Neural cell (in vitro differentiated cells): ENCODE measurements around the gene SETD1A. TPM values are rescaled to one million over a fixed set of nuclear protein-coding genes. Genes with fewer than 3 reads are reported as not detected.

Experiments
- H2AFZ ChIP-seq: fragments of 200-600, 300-800 bp; sonication (generic), shearing (Covaris generic); 2 replicates; pipeline ENCODE4 v1.6.0; 2014; ENCODE audit warnings: low read depth, mild to moderate bottlenecking, antibody characterized with exemption, low read length, moderate library complexity
- H3F3A ChIP-seq: fragments of 200-600 bp; shearing (Covaris generic); 2 replicates; pipeline ENCODE4 v1.6.1; 2016; ENCODE audit warnings: mild to moderate bottlenecking, moderate library complexity, mixed read lengths, antibody characterized with exemption, low read length; ENCODE audit not compliant: insufficient read depth, poor library complexity, severe bottlenecking
- H3K27ac ChIP-seq: fragments of 200-600, 300-800 bp; sonication (generic), shearing (Covaris generic); 2 replicates; pipeline ENCODE4 v1.5.1; 2014; ENCODE audit warnings: mild to moderate bottlenecking, low read length, moderate library complexity
- H3K27me3 ChIP-seq: fragments of 300-800, 200-600 bp; sonication (generic), shearing (Covaris generic); 2 replicates; pipeline ENCODE4 v1.6.0; 2014; ENCODE audit warnings: mild to moderate bottlenecking, low read depth, low read length, moderate library complexity; ENCODE audit not compliant: insufficient read depth
- H3K36me3 ChIP-seq: fragments of 300-800, 200-600 bp; sonication (generic), shearing (Covaris generic); 2 replicates; pipeline ENCODE4 v1.5.1; 2014; ENCODE audit warnings: mild to moderate bottlenecking, antibody characterized with exemption, low read length, moderate library complexity; ENCODE audit not compliant: insufficient read depth
- H3K4me2 ChIP-seq: fragments of 300-800, 200-600 bp; sonication (generic), shearing (Covaris generic); 2 replicates; pipeline ENCODE4 v1.6.0; 2014; ENCODE audit warnings: mild to moderate bottlenecking, low read length
- H3K4me3 ChIP-seq: fragments of 300-800, 200-600 bp; sonication (generic), shearing (Covaris generic); 2 replicates; pipeline ENCODE4 v1.5.1; 2014; ENCODE audit warnings: mild to moderate bottlenecking, low read length, moderate library complexity
- H3K79me2 ChIP-seq: fragments of 200-600 bp; shearing (Covaris generic); replicated peaks from 2 replicates; pipeline ENCODE4 v1.6.0; 2014; ENCODE audit warnings: mild to moderate bottlenecking, low read length, moderate library complexity; ENCODE audit not compliant: insufficient read depth
- H3K9ac ChIP-seq: fragments of 300-800, 200-600 bp; sonication (generic), shearing (Covaris generic); 2 replicates; pipeline ENCODE4 v1.6.1; 2016; ENCODE audit warnings: mild to moderate bottlenecking, low read length, mixed read lengths
- H3K9me2 ChIP-seq: fragments of 200-600 bp; shearing (Covaris generic); 2 replicates; pipeline ENCODE4 v1.6.1; 2016; ENCODE audit warnings: mild to moderate bottlenecking, low read length, mixed read lengths; ENCODE audit not compliant: insufficient read depth
- H3K9me3 ChIP-seq: fragments of 200-600, 300-800 bp; sonication (generic), shearing (Covaris generic); 2 replicates; pipeline ENCODE4 v1.6.1; 2016; ENCODE audit warnings: mild to moderate bottlenecking, mixed run types, low read length, moderate library complexity, mixed read lengths
- H4K20me1 ChIP-seq: fragments of 200-600 bp; shearing (Covaris generic); 2 replicates; pipeline ENCODE4 v1.6.1; 2016; ENCODE audit warnings: mild to moderate bottlenecking, mixed run types; ENCODE audit not compliant: insufficient read depth
- EP300 ChIP-seq: fragments of 450-650 bp; conservative IDR thresholded peaks from 2 replicates; pipeline ENCODE4 v1.6.1; 2014; ENCODE audit warnings: antibody characterized with exemption, mild to moderate bottlenecking, moderate library complexity; ENCODE audit not compliant: poor library complexity, severe bottlenecking
- EZH2 ChIP-seq: fragments of 200-600, 300-800 bp; shearing (Covaris generic), sonication (generic); IDR thresholded peaks from 2 replicates; pipeline ENCODE4 v1.6.1; 2014; ENCODE audit warnings: antibody characterized with exemption, low read length, borderline replicate concordance, mild to moderate bottlenecking; ENCODE audit not compliant: insufficient read depth, poor library complexity, severe bottlenecking
- MXI1 ChIP-seq: fragments of 450-650 bp; conservative IDR thresholded peaks from 2 replicates; pipeline ENCODE4 v1.6.1; 2014; ENCODE audit warnings: antibody characterized with exemption, mild to moderate bottlenecking; ENCODE audit not compliant: poor library complexity, severe bottlenecking
- POLR2AphosphoS5 ChIP-seq: IDR thresholded peaks from 2 replicates; pipeline ENCODE4 v1.6.1; 2012
- RAD21 ChIP-seq: fragments of 450-650 bp; conservative IDR thresholded peaks from 2 replicates; pipeline ENCODE4 v1.6.1; 2014; ENCODE audit warnings: antibody characterized with exemption, mild to moderate bottlenecking, moderate library complexity
- SMC3 ChIP-seq: fragments of 450-650 bp; conservative IDR thresholded peaks from 2 replicates; pipeline ENCODE4 v1.6.1; 2014; ENCODE audit warnings: antibody characterized with exemption, mild to moderate bottlenecking, moderate library complexity; ENCODE audit not compliant: poor library complexity
- TAF1 ChIP-seq: IDR thresholded peaks from 2 replicates; pipeline ENCODE4 v1.6.1; 2012; ENCODE audit warnings: low read depth
- polyA plus RNA-seq: library from polyadenylated mRNA; depleted of rRNA; stranded (reverse); fragments of >200 nt; gene quantifications from 2 replicates; pipeline ENCODE4 v1.2.3, GENCODE V29; 2014
- TF ChIP-seq, protein P1 (sequence below): IDR thresholded peaks from 2 replicates; pipeline ENCODE4 v1.6.1; 2012; ENCODE audit warnings: borderline replicate concordance
- TF ChIP-seq, protein P2 (sequence below): fragments of 450-650 bp; IDR thresholded peaks from 2 replicates; pipeline ENCODE4 v1.5.1; 2014; ENCODE audit warnings: antibody characterized with exemption, mild to moderate bottlenecking, moderate library complexity; ENCODE audit not compliant: poor library complexity, severe bottlenecking

The SETD1A gene
- polyA plus RNA-seq, 1 donor from 2014 or later: 1.4 TPM

- TF ChIP-seq POLR2AphosphoS5: no peak
- no peak for TF ChIP-seq TAF1
- TF ChIP-seq SMC3: no peak
- TF ChIP-seq, protein P1, sequence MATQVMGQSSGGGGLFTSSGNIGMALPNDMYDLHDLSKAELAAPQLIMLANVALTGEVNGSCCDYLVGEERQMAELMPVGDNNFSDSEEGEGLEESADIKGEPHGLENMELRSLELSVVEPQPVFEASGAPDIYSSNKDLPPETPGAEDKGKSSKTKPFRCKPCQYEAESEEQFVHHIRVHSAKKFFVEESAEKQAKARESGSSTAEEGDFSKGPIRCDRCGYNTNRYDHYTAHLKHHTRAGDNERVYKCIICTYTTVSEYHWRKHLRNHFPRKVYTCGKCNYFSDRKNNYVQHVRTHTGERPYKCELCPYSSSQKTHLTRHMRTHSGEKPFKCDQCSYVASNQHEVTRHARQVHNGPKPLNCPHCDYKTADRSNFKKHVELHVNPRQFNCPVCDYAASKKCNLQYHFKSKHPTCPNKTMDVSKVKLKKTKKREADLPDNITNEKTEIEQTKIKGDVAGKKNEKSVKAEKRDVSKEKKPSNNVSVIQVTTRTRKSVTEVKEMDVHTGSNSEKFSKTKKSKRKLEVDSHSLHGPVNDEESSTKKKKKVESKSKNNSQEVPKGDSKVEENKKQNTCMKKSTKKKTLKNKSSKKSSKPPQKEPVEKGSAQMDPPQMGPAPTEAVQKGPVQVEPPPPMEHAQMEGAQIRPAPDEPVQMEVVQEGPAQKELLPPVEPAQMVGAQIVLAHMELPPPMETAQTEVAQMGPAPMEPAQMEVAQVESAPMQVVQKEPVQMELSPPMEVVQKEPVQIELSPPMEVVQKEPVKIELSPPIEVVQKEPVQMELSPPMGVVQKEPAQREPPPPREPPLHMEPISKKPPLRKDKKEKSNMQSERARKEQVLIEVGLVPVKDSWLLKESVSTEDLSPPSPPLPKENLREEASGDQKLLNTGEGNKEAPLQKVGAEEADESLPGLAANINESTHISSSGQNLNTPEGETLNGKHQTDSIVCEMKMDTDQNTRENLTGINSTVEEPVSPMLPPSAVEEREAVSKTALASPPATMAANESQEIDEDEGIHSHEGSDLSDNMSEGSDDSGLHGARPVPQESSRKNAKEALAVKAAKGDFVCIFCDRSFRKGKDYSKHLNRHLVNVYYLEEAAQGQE: no peak
- TF ChIP-seq MXI1: no peak
- TF ChIP-seq, protein P2, sequence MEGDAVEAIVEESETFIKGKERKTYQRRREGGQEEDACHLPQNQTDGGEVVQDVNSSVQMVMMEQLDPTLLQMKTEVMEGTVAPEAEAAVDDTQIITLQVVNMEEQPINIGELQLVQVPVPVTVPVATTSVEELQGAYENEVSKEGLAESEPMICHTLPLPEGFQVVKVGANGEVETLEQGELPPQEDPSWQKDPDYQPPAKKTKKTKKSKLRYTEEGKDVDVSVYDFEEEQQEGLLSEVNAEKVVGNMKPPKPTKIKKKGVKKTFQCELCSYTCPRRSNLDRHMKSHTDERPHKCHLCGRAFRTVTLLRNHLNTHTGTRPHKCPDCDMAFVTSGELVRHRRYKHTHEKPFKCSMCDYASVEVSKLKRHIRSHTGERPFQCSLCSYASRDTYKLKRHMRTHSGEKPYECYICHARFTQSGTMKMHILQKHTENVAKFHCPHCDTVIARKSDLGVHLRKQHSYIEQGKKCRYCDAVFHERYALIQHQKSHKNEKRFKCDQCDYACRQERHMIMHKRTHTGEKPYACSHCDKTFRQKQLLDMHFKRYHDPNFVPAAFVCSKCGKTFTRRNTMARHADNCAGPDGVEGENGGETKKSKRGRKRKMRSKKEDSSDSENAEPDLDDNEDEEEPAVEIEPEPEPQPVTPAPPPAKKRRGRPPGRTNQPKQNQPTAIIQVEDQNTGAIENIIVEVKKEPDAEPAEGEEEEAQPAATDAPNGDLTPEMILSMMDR: no peak
- TF ChIP-seq EZH2: no peak
- no peak for TF ChIP-seq RAD21
- no peak for TF ChIP-seq EP300
- no peak overlapping the region for H3K9ac ChIP-seq
- no peaks in the 10 kb centered on the region for H3K9me2 ChIP-seq
- no peak overlapping the region for H3K4me2 ChIP-seq
- H3F3A ChIP-seq: no peaks in the 10 kb centered on the region
- H4K20me1 ChIP-seq: peaks cover 3% of the 10 kb centered on the region
- H3K27ac ChIP-seq: no peak overlapping the region
- H3K79me2 ChIP-seq: peaks cover 11% of the 10 kb centered on the region
- H3K36me3 ChIP-seq: no peaks in the 10 kb centered on the region
- no peaks in the 10 kb centered on the region for H3K27me3 ChIP-seq
- no peaks in the 10 kb centered on the region for H3K9me3 ChIP-seq
- no peak overlapping the region for H3K4me3 ChIP-seq
- H2AFZ ChIP-seq: no peak overlapping the region
Measured at GRCh38 chr16:30929167-30929566, 28.4 kb upstream of the SETD1A start.

DNA sequence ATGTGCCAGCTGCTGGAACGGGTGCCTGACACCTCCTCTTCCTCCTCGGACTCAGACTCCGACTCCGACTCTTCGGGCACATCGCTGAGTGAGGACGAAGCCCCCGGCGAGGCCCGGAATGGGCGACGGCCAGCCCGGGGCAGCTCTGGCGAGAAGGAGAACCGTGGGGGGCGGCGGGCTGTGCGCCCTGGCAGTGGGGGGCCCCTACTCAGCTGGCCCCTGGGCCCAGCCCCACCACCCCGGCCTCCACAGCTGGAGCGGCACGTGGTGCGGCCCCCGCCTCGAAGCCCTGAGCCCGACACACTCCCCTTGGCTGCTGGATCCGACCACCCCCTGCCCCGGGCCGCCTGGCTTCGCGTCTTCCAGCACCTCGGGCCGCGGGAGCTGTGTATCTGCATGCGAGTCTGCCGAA is 27.4 kb upstream of the SETD1A start:
- TF ChIP-seq EP300 (no peak), POLR2AphosphoS5 (no peak), TAF1 (no peak), MXI1 (no peak), SMC3 (no peak), RAD21 (no peak), EZH2 (no peak)
- TF ChIP-seq, protein P2: no peak
- TF ChIP-seq, protein P1: no peak
- Histone ChIP-seq H3K9ac (no peak overlapping the region), H3K9me2 (no peaks in the 10 kb centered on the region), H3K36me3 (no peaks in the 10 kb centered on the region), H3K4me3 (no peak overlapping the region), H2AFZ (no peak overlapping the region), H4K20me1 (peaks cover 3% of the 10 kb centered on the region), H3K4me2 (no peak overlapping the region), H3K79me2 (peaks cover under 1% of the 10 kb centered on the region), H3K27me3 (no peaks in the 10 kb centered on the region), H3K27ac (no peak overlapping the region), H3F3A (no peaks in the 10 kb centered on the region), H3K9me3 (no peaks in the 10 kb centered on the region)
